ENCODE data around the gene NTNG1.

Gene NTNG1

DNA sequence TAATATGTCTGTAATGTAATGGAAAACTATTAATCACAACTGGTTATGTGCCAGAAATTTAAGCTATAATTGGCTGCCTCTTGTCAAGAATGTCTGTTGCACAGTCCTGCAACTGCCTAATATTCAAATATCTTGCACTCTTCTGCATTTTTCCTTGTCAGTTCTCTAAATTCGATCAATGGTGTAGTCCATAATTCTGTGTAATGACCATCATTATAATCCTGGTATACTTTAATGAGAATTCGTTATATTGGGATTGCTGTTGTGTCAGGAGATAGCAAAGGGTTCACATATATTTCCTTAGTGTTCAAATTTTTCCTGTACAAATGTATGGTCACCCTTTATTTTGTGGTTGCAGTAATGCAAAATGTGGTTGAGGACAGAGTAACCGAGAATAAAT lies 4.8 kb downstream of the NTNG1 start:
- Histone ChIP-seq H3K9me3 (no peaks in the 10 kb centered on the region), H3K4me3 (no peak overlapping the region), H3K36me3 (no peaks in the 10 kb centered on the region), H3K27me3 (peaks cover 0 to 19% of the 10 kb centered on the region in 2 donors), H3K4me1 (peaks cover 0 to 14% (median 9%) of the 10 kb centered on the region in 4 donors), H3K27ac (no peak overlapping the region)
- intact Hi-C loops (cut with DNase I; ENCODE audit: low total_unique reads): no loop called here
- no peak for DNase-seq
- no peak for TF ChIP-seq CTCF (IDR thresholded peaks at IDR 0.05)

DNA sequence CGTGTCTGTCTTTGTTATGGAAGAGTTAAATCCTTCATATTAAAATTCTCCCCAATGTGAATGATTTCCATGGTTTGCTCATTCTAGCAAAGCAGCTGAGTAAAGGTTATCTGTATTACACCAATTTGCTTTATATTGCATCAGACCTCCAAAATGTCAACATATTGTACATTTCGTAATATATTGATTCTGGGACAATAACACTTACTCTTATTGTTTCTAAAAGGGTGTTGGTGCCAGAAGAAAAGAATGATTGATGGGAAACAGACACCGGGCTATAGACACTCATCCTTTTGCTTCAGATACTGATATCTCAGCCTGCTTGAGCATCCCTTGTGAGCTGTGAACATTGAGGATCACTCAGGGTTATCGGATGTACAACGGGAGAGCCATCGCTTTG lies 7.0 kb downstream of the NTNG1 start:
- no peaks in the 10 kb centered on the region for H3K9me3 ChIP-seq
- H3K27ac ChIP-seq: no peak overlapping the region
- H3K27me3 ChIP-seq: peaks cover 0 to 12% of the 10 kb centered on the region in 2 donors
- no peak for TF ChIP-seq CTCF (IDR thresholded peaks at IDR 0.05)
- DNase-seq: no peak
- intact Hi-C loops (cut with DNase I; ENCODE audit: low total_unique reads): no loop called here
- H3K4me1 ChIP-seq: no peaks in the 10 kb centered on the region
- H3K4me3 ChIP-seq: no peak overlapping the region
- no peaks in the 10 kb centered on the region for H3K36me3 ChIP-seq

- no peaks in the 10 kb centered on the region for H3K9me3 ChIP-seq
- TF ChIP-seq CTCF (IDR thresholded peaks at IDR 0.05): no peak
- H3K27ac ChIP-seq: no peak overlapping the region
- H3K4me1 ChIP-seq: no peaks in the 10 kb centered on the region
- no peak for DNase-seq
- no peak overlapping the region for H3K4me3 ChIP-seq
- peaks cover 0 to 9% of the 10 kb centered on the region in 2 donors for H3K27me3 ChIP-seq
- H3K36me3 ChIP-seq: no peaks in the 10 kb centered on the region
- intact Hi-C loops (cut with DNase I; ENCODE audit: low total_unique reads): no loop called here
Measured at GRCh38 chr1:107149946-107150345, 9.1 kb downstream of the NTNG1 start.

DNA sequence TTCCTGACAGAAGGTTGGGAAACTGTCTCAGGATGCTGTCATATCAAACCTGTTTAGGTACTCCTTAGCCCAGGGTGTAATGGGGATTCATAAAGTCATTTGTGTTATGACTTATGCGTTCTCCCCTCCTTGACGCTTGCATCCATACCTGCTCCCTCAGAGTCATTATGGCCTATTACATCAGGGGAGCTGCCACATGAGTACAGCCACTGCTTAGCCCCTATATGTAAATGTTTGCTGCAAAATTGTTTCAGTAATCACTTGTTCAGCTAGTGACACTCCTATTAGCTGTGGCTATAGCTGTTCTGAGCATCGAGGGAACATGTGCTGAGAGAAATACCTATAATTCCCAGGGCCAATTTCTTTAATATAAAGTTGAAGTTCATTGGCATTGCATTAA lies 10.5 kb downstream of the NTNG1 start:
- Histone ChIP-seq H3K4me3 (no peak overlapping the region), H3K4me1 (no peaks in the 10 kb centered on the region), H3K9me3 (no peaks in the 10 kb centered on the region), H3K36me3 (no peaks in the 10 kb centered on the region), H3K27ac (no peak overlapping the region), H3K27me3 (peaks cover 0 to 7% of the 10 kb centered on the region in 2 donors)
- intact Hi-C loops (cut with DNase I; ENCODE audit: low total_unique reads): no loop called here
- TF ChIP-seq CTCF (IDR thresholded peaks at IDR 0.05): no peak
- DNase-seq: no peak

DNA sequence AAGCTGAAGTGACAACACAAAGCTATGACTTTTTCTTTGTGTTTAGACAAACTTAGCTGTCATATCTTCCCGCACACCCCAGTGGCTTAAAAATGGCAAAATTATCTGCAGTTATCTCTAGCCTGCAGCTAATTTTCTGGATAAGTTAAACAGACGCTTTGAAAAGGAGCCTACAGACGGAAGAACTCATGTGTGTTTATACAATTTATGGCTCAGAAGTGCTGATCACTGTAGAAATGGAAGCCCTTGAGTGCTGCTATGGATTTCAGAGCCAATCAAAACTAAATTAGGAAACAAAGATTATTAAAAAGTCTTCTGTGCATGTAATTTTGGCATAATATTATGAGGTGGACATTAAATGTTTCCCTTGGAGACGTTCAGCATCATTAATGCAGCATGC lies 11.6 kb downstream of the NTNG1 start:
- H3K27me3 ChIP-seq: peaks cover 0 to 7% of the 10 kb centered on the region in 2 donors
- DNase-seq: no peak
- no peaks in the 10 kb centered on the region for H3K9me3 ChIP-seq
- no peaks in the 10 kb centered on the region for H3K36me3 ChIP-seq
- TF ChIP-seq CTCF (IDR thresholded peaks at IDR 0.05): no peak
- no peaks in the 10 kb centered on the region for H3K4me1 ChIP-seq
- no peak overlapping the region for H3K27ac ChIP-seq
- intact Hi-C loops (cut with DNase I; ENCODE audit: low total_unique reads): no loop called here
- no peak overlapping the region for H3K4me3 ChIP-seq

DNA sequence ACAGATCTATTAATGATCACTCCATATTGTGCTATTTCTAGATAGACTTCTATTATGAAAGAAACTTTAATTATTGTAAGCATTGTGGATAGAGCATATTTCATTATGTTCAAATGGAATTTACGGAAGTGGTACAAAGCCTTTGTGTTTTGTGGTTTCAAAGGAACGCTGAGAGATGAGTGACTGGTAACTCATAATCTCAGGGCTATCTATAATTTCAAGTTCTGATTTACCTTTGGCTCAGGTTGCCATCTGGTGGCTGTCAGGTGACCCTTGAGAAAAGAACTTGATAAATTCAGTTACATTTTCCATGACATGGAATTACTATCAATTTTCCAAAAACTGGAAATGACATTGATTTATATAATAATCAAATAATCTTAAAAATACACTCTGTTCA lies 12.2 kb downstream of the NTNG1 start:
- peaks cover 0 to 5% of the 10 kb centered on the region in 2 donors for H3K27me3 ChIP-seq
- no peak for TF ChIP-seq CTCF (IDR thresholded peaks at IDR 0.05)
- intact Hi-C loops (cut with DNase I; ENCODE audit: low total_unique reads): no loop called here
- no peak overlapping the region for H3K27ac ChIP-seq
- DNase-seq: no peak
- H3K9me3 ChIP-seq: no peaks in the 10 kb centered on the region
- no peaks in the 10 kb centered on the region for H3K36me3 ChIP-seq
- no peaks in the 10 kb centered on the region for H3K4me1 ChIP-seq
- no peak overlapping the region for H3K4me3 ChIP-seq

Data from tibial artery (tissue), 4 donors.